Mesenchymal stem cell (in vitro differentiated cells and primary cell): ENCODE data around the gene FBXO8.
A peak's percentile ranks its signal among the peaks of the same experiment; 100 is the strongest.

Experiments
- DNase-seq: peaks from one replicate; pipeline ENCODE4 v3.0.0-alpha.2; 2013
- H2AFZ ChIP-seq: one replicate; pipeline ENCODE4 v1.6.1; 2013; ENCODE audit warnings: low read depth, mild to moderate bottlenecking, control low read depth, inconsistent platforms, low read length, moderate library complexity
- H2AK5ac ChIP-seq: 2 replicates; pipeline ENCODE4 v1.6.1; 2013; ENCODE audit warnings: low read length, moderate library complexity, mild to moderate bottlenecking, inconsistent platforms; ENCODE audit not compliant: severe bottlenecking
- H2BK120ac ChIP-seq: one replicate; pipeline ENCODE4 v1.6.1; 2013; ENCODE audit warnings: low read depth, mild to moderate bottlenecking, inconsistent platforms, low read length, moderate library complexity
- H2BK12ac ChIP-seq, 2 experiments: one replicate each; pipeline ENCODE4 v1.6.1; 2013; ENCODE audit warnings: inconsistent platforms in 2 of 2, low read length in 2 of 2, mild to moderate bottlenecking in 2 of 2, moderate library complexity in 2 of 2, control low read depth in 1 of 2
- H2BK15ac ChIP-seq: one replicate; pipeline ENCODE4 v1.6.1; 2013; ENCODE audit warnings: mild to moderate bottlenecking, low read depth, inconsistent platforms; ENCODE audit not compliant: poor library complexity, severe bottlenecking
- H2BK5ac ChIP-seq: 2 replicates; pipeline ENCODE4 v1.6.1; 2013; ENCODE audit warnings: low read depth, mild to moderate bottlenecking, low read length, control low read depth, inconsistent platforms; ENCODE audit not compliant: poor library complexity, severe bottlenecking
- H3K14ac ChIP-seq, 2 experiments: one replicate each; pipeline ENCODE4 v1.6.1; 2013; ENCODE audit warnings: inconsistent platforms in 2 of 2, low read length in 2 of 2, control low read depth in 1 of 2, mild to moderate bottlenecking in 1 of 2, moderate library complexity in 1 of 2
- H3K18ac ChIP-seq, 2 experiments: one replicate each; pipeline ENCODE4 v1.6.1; 2013; ENCODE audit warnings: inconsistent platforms in 2 of 2, low read length in 2 of 2, control low read depth in 1 of 2, low read depth in 1 of 2, mild to moderate bottlenecking in 1 of 2
- H3K23ac ChIP-seq, 2 experiments: one replicate each; pipeline ENCODE4 v1.6.1; 2013; ENCODE audit warnings: inconsistent platforms in 2 of 2, low read length in 2 of 2, mild to moderate bottlenecking in 2 of 2, moderate library complexity in 2 of 2, control low read depth in 1 of 2
- H3K27ac ChIP-seq: 2 replicates; pipeline ENCODE4 v1.5.1; 2013; ENCODE audit warnings: mild to moderate bottlenecking, moderate library complexity, low read length, control low read depth, inconsistent platforms; ENCODE audit not compliant: poor library complexity, severe bottlenecking
- H3K27me3 ChIP-seq, 2 experiments: 2 replicates each; pipeline versions ENCODE4 v1.6.1 to v1.7.0; 2013; ENCODE audit warnings: low read length in 2 of 2, mild to moderate bottlenecking in 2 of 2, moderate library complexity in 2 of 2, control low read depth in 1 of 2, inconsistent platforms in 1 of 2; ENCODE audit not compliant: control insufficient read depth in 1 of 2, insufficient read depth in 1 of 2
- H3K36me3 ChIP-seq, 2 experiments: 2 replicates each; pipeline versions ENCODE4 v1.6.1 to v1.7.0; 2013; ENCODE audit warnings: low read length in 2 of 2, control low read depth in 1 of 2, inconsistent platforms in 1 of 2, low read depth in 1 of 2, mild to moderate bottlenecking in 1 of 2; ENCODE audit not compliant: insufficient read depth in 2 of 2, control insufficient read depth in 1 of 2
- H3K4ac ChIP-seq, 2 experiments: one replicate each; pipeline ENCODE4 v1.6.1; 2013; ENCODE audit warnings: inconsistent platforms in 2 of 2, low read length in 2 of 2, mild to moderate bottlenecking in 2 of 2, moderate library complexity in 2 of 2, control low read depth in 1 of 2, low read depth in 1 of 2
- H3K4me1 ChIP-seq: 2 replicates; pipeline ENCODE4 v1.6.1; 2013; ENCODE audit warnings: low read depth, low read length, control low read depth; ENCODE audit not compliant: control insufficient read depth, insufficient read depth
- H3K4me2 ChIP-seq: 2 replicates; pipeline ENCODE4 v1.6.1; 2013; ENCODE audit warnings: low read length, mild to moderate bottlenecking, inconsistent platforms; ENCODE audit not compliant: poor library complexity, severe bottlenecking
- H3K4me3 ChIP-seq, 2 experiments: 2 replicates each; pipeline versions ENCODE4 v1.5.1 to v1.7.0; 2013; ENCODE audit warnings: low read length in 2 of 2, mild to moderate bottlenecking in 2 of 2, control low read depth in 1 of 2, low read depth in 1 of 2; ENCODE audit not compliant: insufficient read depth in 1 of 2
- H3K79me1 ChIP-seq: replicated peaks from 2 replicates; pipeline ENCODE4 v1.6.1; 2013; ENCODE audit warnings: mild to moderate bottlenecking, control low read depth, low read length, inconsistent platforms; ENCODE audit not compliant: poor library complexity, severe bottlenecking
- H3K9ac ChIP-seq: 2 replicates; pipeline ENCODE4 v1.7.0; 2013; ENCODE audit warnings: mild to moderate bottlenecking, low read length, moderate library complexity
- H3K9me3 ChIP-seq: 2 replicates; pipeline ENCODE4 v1.7.0; 2013; ENCODE audit warnings: mild to moderate bottlenecking, low read length; ENCODE audit not compliant: control insufficient read depth
- H4K8ac ChIP-seq: one replicate; pipeline ENCODE4 v1.6.1; 2013; ENCODE audit warnings: inconsistent platforms, mild to moderate bottlenecking, low read length, moderate library complexity
- H4K91ac ChIP-seq: one replicate; pipeline ENCODE4 v1.6.1; 2013; ENCODE audit warnings: mild to moderate bottlenecking, low read length, inconsistent platforms
- WGBS: methylation state at CpG from one replicate; pipeline ENCODE4 v1.1.7; 2013; ENCODE audit warnings: mixed read lengths; 5-methylcytosine and 5-hydroxymethylcytosine counted together

Gene FBXO8

DNA sequence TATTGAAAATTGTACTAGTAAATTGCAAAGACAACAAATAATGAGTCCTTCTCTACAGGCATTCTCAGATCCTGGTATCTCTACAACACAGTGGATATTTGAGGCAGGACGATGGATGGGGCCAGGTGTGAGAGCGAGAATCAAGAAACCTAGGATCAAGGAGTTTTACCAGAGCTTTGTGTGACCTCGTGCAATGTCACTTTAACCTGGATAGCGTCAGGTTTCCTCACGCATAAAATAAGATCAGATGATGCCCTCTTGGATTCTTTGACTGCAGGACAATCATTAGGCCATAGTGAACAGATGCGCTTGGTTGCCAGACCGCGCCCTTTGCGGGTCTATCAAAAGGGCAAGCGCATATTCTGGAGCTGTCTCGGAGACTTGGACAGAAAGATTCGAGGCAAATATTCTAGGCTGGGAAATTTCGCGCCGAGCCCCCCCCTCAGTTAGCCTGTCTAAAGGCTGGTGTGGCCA, 66.6 kb downstream of the FBXO8 start:
- WGBS: 25% methylated on average over 15 of the region's 15 CpGs

DNA sequence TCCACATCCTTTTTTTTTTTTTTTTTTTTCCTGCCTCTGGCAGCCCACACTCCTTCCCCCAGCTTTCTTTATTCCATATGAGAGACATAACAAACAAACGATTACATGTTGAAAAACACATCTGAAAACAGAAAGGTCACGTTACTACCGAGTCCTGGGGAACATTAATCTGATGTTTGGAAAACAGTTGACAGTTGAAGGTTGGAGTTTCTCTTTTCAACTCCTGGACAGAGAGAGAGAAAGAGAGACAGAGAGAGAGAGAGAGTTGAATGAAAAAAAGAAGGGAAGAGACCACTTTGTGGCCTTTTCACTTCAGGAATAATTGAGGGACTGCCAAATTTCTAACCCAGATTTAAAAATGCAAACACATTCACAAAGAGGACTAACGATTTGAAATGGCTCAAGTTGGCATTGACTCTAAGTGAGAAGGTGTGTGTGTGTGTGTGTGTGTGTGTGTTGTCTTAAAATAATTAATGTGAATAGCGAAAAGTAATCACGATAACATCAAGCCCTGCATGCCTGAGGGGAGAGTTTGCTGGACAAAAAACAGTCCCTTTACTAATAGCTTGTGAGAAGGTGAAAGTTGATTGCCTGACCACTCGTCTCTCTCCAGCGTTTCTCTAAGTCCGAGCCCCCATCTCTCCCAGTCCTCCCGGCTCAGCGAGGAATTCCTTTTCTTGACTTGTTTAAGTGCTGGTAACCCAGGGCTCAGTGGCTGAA, 67.3 kb downstream of the FBXO8 start:
- Histone ChIP-seq H3K27ac (no peak overlapping the region), H3K79me1 (no peaks in the 10 kb centered on the region), H3K4me1 (peaks cover 24% of the 10 kb centered on the region), H2BK15ac (no peak overlapping the region), H3K4ac (no peak overlapping the region), H3K9me3 (no peaks in the 10 kb centered on the region), H3K27me3 (peaks cover 43 to 64% of the 10 kb centered on the region in 2 experiments), H4K91ac (no peak overlapping the region), H3K4me2 (no peak overlapping the region), H3K18ac (peak overlapping the region in 1 of 2 experiments; percentile 18), H4K8ac (no peak overlapping the region), H3K23ac (no peak overlapping the region), H2BK12ac (no peak overlapping the region), H3K9ac (no peak overlapping the region), H2AFZ (no peak overlapping the region), H3K36me3 (no peaks in the 10 kb centered on the region), H3K14ac (no peak overlapping the region), H3K4me3 (peak overlapping the region in 1 of 2 experiments; percentile 76), H2BK120ac (no peak overlapping the region), H2BK5ac (no peak overlapping the region), H2AK5ac (no peak overlapping the region)
- 3% methylated on average over 10 of the region's 11 CpGs for WGBS
- DNase-seq: peak; percentile 46

More for the DNA sequence above, 66.6 kb downstream of the FBXO8 start:
- Histone ChIP-seq H4K8ac (no peak overlapping the region), H3K14ac (no peak overlapping the region), H3K4me1 (peaks cover 21% of the 10 kb centered on the region), H3K79me1 (no peaks in the 10 kb centered on the region), H3K4me3 (peak overlapping the region in 1 of 2 experiments; percentile 76), H2BK120ac (no peak overlapping the region), H3K4ac (peak overlapping the region in 1 of 2 experiments; percentile 9), H2AFZ (no peak overlapping the region), H3K9ac (peak overlapping the region; percentile 66), H2BK5ac (no peak overlapping the region), H4K91ac (peak overlapping the region; percentile 90), H2BK15ac (no peak overlapping the region), H3K18ac (peak overlapping the region in 1 of 2 experiments; percentile 71), H2AK5ac (no peak overlapping the region), H3K27ac (no peak overlapping the region), H2BK12ac (peak overlapping the region in 1 of 2 experiments; percentile 40), H3K4me2 (peak overlapping the region; percentile 89), H3K36me3 (no peaks in the 10 kb centered on the region), H3K9me3 (no peaks in the 10 kb centered on the region), H3K27me3 (peaks cover 40 to 58% of the 10 kb centered on the region in 2 experiments), H3K23ac (no peak overlapping the region)
- no peak for DNase-seq

DNA sequence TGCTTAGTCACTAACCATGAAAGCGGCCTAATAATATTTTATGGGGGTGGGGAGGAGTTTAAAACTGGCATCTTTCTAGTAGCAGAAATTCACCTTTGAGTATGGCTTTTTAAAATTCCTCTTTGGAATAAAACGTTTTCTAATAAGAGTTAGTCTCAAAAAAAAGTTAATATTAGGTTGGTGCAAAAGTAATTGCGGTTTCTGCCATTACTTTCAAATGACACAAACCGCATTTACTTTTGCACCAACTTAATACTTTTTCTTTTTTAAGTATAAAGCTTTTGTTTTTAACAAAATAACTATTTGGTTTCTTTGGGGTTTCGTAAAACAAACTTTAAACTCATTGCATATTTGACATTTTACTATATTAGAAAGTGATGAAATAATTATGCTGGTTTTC, 68.4 kb downstream of the FBXO8 start:
- H3K4me1 ChIP-seq: peaks cover 24% of the 10 kb centered on the region
- H3K18ac ChIP-seq: no peak overlapping the region
- H2AK5ac ChIP-seq: no peak overlapping the region
- no peaks in the 10 kb centered on the region for H3K36me3 ChIP-seq
- H3K27ac ChIP-seq: no peak overlapping the region
- no peak overlapping the region for H4K8ac ChIP-seq
- H3K27me3 ChIP-seq: peaks cover 43 to 64% of the 10 kb centered on the region in 2 experiments
- no peak overlapping the region for H3K14ac ChIP-seq
- no peak overlapping the region for H3K4ac ChIP-seq
- H2BK15ac ChIP-seq: no peak overlapping the region
- no peak overlapping the region for H3K9ac ChIP-seq
- no peak overlapping the region for H4K91ac ChIP-seq
- H3K9me3 ChIP-seq: no peaks in the 10 kb centered on the region
- H3K4me2 ChIP-seq: no peak overlapping the region
- peak overlapping the region in 1 of 2 experiments; percentile 73 for H3K4me3 ChIP-seq
- no peak overlapping the region for H3K23ac ChIP-seq
- no peak overlapping the region for H2BK5ac ChIP-seq
- no peak overlapping the region for H2AFZ ChIP-seq
- DNase-seq: no peak
- 0% methylated on average over 1 of the region's 5 CpGs for WGBS
- H2BK12ac ChIP-seq: no peak overlapping the region
- H3K79me1 ChIP-seq: no peaks in the 10 kb centered on the region
- no peak overlapping the region for H2BK120ac ChIP-seq

- Histone ChIP-seq H2BK120ac (peak overlapping the region; percentile 54), H4K91ac (peak overlapping the region; percentile 52), H3K27me3 (peaks cover 43 to 64% of the 10 kb centered on the region in 2 experiments), H2BK15ac (no peak overlapping the region), H3K9me3 (no peaks in the 10 kb centered on the region), H3K9ac (peak overlapping the region; percentile 33), H3K14ac (no peak overlapping the region), H3K4me2 (peak overlapping the region; percentile 12), H2AK5ac (no peak overlapping the region), H3K4me1 (peaks cover 24% of the 10 kb centered on the region), H3K36me3 (no peaks in the 10 kb centered on the region), H2BK12ac (peak overlapping the region in 1 of 2 experiments; percentile 93), H3K79me1 (no peaks in the 10 kb centered on the region), H3K18ac (peak overlapping the region; percentile 37 to 51), H2BK5ac (no peak overlapping the region), H3K4me3 (peak overlapping the region in 1 of 2 experiments; percentile 73), H2AFZ (peak overlapping the region; percentile 39), H3K23ac (peak overlapping the region in 1 of 2 experiments; percentile 34), H3K4ac (peak overlapping the region; percentile 36 to 55), H4K8ac (peak overlapping the region; percentile 82), H3K27ac (no peak overlapping the region)
- peak; percentile 46 for DNase-seq
- WGBS: 9% methylated on average over 38 of the region's 47 CpGs
Observed at GRCh38 chr4:174214101-174214878, 69.2 kb downstream of the FBXO8 start.
